Measurements from ENCODE around the gene DNAH2.

The DNAH2 gene

GRCh38 chr17:7875804-7876370 lies 158.3 kb downstream of the DNAH2 start:
- DNase-seq: no peak
- no peak for ATAC-seq

GRCh38 chr17:7878234-7878633 lies 160.7 kb downstream of the DNAH2 start:
- no peak for ATAC-seq
- no peak for DNase-seq

- ATAC-seq (no peak), DNase-seq (no peak)
Observed at GRCh38 chr17:7880076-7880868, 162.7 kb downstream of the DNAH2 start.

GRCh38 chr17:7881276-7882054 lies 163.9 kb downstream of the DNAH2 start:
- ATAC-seq (no peak), DNase-seq (no peak)

- no peak for ATAC-seq
- no peak for DNase-seq
Observed at GRCh38 chr17:7882068-7882467, 164.5 kb downstream of the DNAH2 start.

GRCh38 chr17:7882629-7883028 lies 165.1 kb downstream of the DNAH2 start:
- no peak for DNase-seq
- ATAC-seq: no peak

Measured in stimulated activated naive CD8-positive, alpha-beta T cell treated with anti-CD3 and anti-CD28 coated beads, Interleukin-15, Interleukin-2, amounts not matched to agents 100 U/mL and 50 U/mL, for 24 hours (primary cell).